Upper lobe of right lung (tissue), 1 donor: ENCODE measurements around the gene TPRX2. TPM values are rescaled to one million over a fixed set of nuclear protein-coding genes. Genes with fewer than 3 reads are reported as not detected.
A peak's percentile ranks its signal among the peaks of the same experiment; 100 is the strongest.

Experiments used
- ATAC-seq: fragments of 200-7000 bp; cut with Tn5 transposase; one replicate; pipeline ENCODE4 v1.9.1; 2020; ENCODE audit warnings: mild to moderate bottlenecking, moderate library complexity
- DNase-seq: peaks from one replicate; pipeline ENCODE4 v3.0.0-alpha.2; 2020
- H3K27ac ChIP-seq: fragments of 200-600 bp; one replicate; pipeline ENCODE4 v1.8.0; 2022
- H3K27me3 ChIP-seq: fragments of 200-600 bp; one replicate; pipeline ENCODE4 v1.8.0; 2022; ENCODE audit warnings: mild to moderate bottlenecking
- H3K36me3 ChIP-seq: fragments of 200-600 bp; one replicate; pipeline ENCODE4 v1.8.0; 2022
- H3K4me1 ChIP-seq: fragments of 200-600 bp; one replicate; pipeline ENCODE4 v1.8.0; 2022
- H3K4me3 ChIP-seq: fragments of 200-600 bp; one replicate; pipeline ENCODE4 v1.8.0; 2022; ENCODE audit warnings: mild to moderate bottlenecking
- H3K9me3 ChIP-seq: fragments of 200-600 bp; one replicate; pipeline ENCODE4 v1.8.0; 2022
- intact Hi-C: fragments of 100-400 bp; cut with DNase I; formaldehyde crosslinking; loops from one replicate; pipeline ENCODE4 v1.11.0; 2022
- total RNA-seq: library from RNA; stranded (reverse); fragmentation: NEBNext Ultra II Directional; extraction: Animal tissue kit (Norgen Biotek cat#: 25700); gene quantifications from one replicate; pipeline ENCODE4 v1.2.1, GENCODE V29; 2021
- TF ChIP-seq, protein P1 (sequence below): fragments of 200-600 bp; IDR thresholded peaks from one replicate; pipeline ENCODE4 v1.8.0; 2022; ENCODE audit warnings: antibody characterized with exemption
- donor health status: DM: no; HTN: yes; CAD: no; lungs with severe emphysema.

TPRX2 gene
- total RNA-seq, 1 donor from 2014 or later = not detected

DNA sequence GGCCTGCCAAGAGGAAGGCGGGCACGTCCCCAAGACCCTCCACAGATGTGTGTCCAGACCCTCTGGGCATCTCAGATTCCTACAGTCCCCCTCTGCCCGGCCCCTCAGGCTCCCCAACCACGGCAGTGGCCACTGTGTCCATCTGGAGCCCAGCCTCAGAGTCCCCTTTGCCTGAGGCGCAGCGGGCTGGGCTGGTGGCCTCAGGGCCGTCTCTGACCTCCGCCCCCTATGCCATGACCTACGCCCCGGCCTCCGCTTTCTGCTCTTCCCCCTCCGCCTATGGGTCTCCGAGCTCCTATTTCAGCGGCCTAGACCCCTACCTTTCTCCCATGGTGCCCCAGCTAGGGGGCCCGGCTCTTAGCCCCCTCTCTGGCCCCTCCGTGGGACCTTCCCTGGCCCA lies 19.6 kb upstream of the TPRX2 start:
- H3K9me3 ChIP-seq = no peaks in the 10 kb centered on the region
- TF ChIP-seq, protein P1, sequence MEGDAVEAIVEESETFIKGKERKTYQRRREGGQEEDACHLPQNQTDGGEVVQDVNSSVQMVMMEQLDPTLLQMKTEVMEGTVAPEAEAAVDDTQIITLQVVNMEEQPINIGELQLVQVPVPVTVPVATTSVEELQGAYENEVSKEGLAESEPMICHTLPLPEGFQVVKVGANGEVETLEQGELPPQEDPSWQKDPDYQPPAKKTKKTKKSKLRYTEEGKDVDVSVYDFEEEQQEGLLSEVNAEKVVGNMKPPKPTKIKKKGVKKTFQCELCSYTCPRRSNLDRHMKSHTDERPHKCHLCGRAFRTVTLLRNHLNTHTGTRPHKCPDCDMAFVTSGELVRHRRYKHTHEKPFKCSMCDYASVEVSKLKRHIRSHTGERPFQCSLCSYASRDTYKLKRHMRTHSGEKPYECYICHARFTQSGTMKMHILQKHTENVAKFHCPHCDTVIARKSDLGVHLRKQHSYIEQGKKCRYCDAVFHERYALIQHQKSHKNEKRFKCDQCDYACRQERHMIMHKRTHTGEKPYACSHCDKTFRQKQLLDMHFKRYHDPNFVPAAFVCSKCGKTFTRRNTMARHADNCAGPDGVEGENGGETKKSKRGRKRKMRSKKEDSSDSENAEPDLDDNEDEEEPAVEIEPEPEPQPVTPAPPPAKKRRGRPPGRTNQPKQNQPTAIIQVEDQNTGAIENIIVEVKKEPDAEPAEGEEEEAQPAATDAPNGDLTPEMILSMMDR = no peak
- H3K27ac ChIP-seq = no peak overlapping the region
- H3K36me3 ChIP-seq = no peaks in the 10 kb centered on the region
- no peak for ATAC-seq
- peaks cover 10% of the 10 kb centered on the region for H3K27me3 ChIP-seq
- no peak overlapping the region for H3K4me3 ChIP-seq
- no peaks in the 10 kb centered on the region for H3K4me1 ChIP-seq
- DNase-seq = no peak
- intact Hi-C loops = no loop called here

GRCh38 chr19:47839913-47840312 lies 19.1 kb upstream of the TPRX2 start:
- TF ChIP-seq, protein P1 = no peak
- H3K27me3 ChIP-seq = peaks cover 10% of the 10 kb centered on the region
- H3K36me3 ChIP-seq = no peaks in the 10 kb centered on the region
- H3K9me3 ChIP-seq = no peaks in the 10 kb centered on the region
- intact Hi-C loops = no loop called here
- ATAC-seq (no peak), DNase-seq (no peak)
- H3K4me1 ChIP-seq = no peaks in the 10 kb centered on the region
- H3K27ac ChIP-seq = no peak overlapping the region
- no peak overlapping the region for H3K4me3 ChIP-seq

GRCh38 chr19:47842941-47843340 lies 16.1 kb upstream of the TPRX2 start:
- H3K4me3 ChIP-seq = no peak overlapping the region
- no peak overlapping the region for H3K27ac ChIP-seq
- no peaks in the 10 kb centered on the region for H3K4me1 ChIP-seq
- peaks cover 24% of the 10 kb centered on the region for H3K27me3 ChIP-seq
- no peaks in the 10 kb centered on the region for H3K36me3 ChIP-seq
- ATAC-seq (no peak), DNase-seq (no peak)
- TF ChIP-seq, protein P1 = no peak
- no peaks in the 10 kb centered on the region for H3K9me3 ChIP-seq
- intact Hi-C loops = no loop called here

GRCh38 chr19:47848425-47848822 lies 10.6 kb upstream of the TPRX2 start:
- H3K27ac ChIP-seq = no peak overlapping the region
- peaks cover 65% of the 10 kb centered on the region for H3K27me3 ChIP-seq
- H3K4me3 ChIP-seq = no peak overlapping the region
- H3K9me3 ChIP-seq = no peaks in the 10 kb centered on the region
- no peaks in the 10 kb centered on the region for H3K4me1 ChIP-seq
- no peaks in the 10 kb centered on the region for H3K36me3 ChIP-seq
- TF ChIP-seq, protein P1 = no peak
- ATAC-seq = no peak
- no peak for DNase-seq
- intact Hi-C loops = no loop called here

GRCh38 chr19:47848823-47849473 lies 10.1 kb upstream of the TPRX2 start:
- no peak overlapping the region for H3K27ac ChIP-seq
- no peaks in the 10 kb centered on the region for H3K36me3 ChIP-seq
- intact Hi-C loops = no loop called here
- DNase-seq (peak; percentile 69), ATAC-seq (no peak)
- no peak overlapping the region for H3K4me3 ChIP-seq
- TF ChIP-seq, protein P1 = peak; percentile 49
- no peaks in the 10 kb centered on the region for H3K4me1 ChIP-seq
- no peaks in the 10 kb centered on the region for H3K9me3 ChIP-seq
- peaks cover 67% of the 10 kb centered on the region for H3K27me3 ChIP-seq

DNA sequence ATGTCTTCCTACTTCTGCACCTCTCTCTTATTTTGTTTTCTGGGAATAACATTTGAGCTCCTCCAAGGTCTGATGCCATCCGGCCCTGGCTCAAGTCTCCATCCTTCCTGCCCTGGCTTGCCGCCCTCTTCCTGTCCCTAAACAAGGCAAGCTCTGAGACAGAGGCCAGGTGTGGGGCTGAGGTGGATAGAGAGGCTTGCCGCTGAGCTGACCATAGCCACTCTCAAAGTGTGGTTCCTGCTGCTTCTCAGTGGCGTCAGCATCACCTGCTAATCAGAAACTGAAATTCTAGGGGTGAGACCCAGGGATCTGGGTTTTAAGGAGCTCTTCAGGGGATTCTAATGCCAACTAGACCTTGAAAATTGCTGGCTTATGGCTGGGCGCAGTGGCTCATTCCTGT lies 6.0 kb upstream of the TPRX2 start:
- TF ChIP-seq, protein P1 = no peak
- H3K4me3 ChIP-seq = no peak overlapping the region
- H3K27me3 ChIP-seq = peaks cover 52% of the 10 kb centered on the region
- H3K36me3 ChIP-seq = no peaks in the 10 kb centered on the region
- ATAC-seq (no peak), DNase-seq (no peak)
- H3K9me3 ChIP-seq = no peaks in the 10 kb centered on the region
- H3K4me1 ChIP-seq = no peaks in the 10 kb centered on the region
- H3K27ac ChIP-seq = no peak overlapping the region
- intact Hi-C loops = no loop called here
